Right ventricle myocardium superior (tissue), 1 donor: Measurements from ENCODE around the gene MBLAC2. TPM values are rescaled to one million over a fixed set of nuclear protein-coding genes. Genes with fewer than 3 reads are reported as not detected.

ENCODE experiments used
- total RNA-seq: library from RNA; stranded (reverse); fragmentation: NEBNext Ultra II Directional; extraction: Animal tissue kit (Norgen Biotek cat#: 25700); gene quantifications from one replicate; pipeline ENCODE4 v1.2.1, GENCODE V29; 2021
- donor health status: DM: no; HTN: yes; CAD: no; lungs with severe emphysema.

Gene MBLAC2
- total RNA-seq, 1 donor from 2014 or later: 3.8 TPM

Other genes with a start within 250 kb of the MBLAC2 start
- 27.4 TPM for gene CETN3, start 65.0 kb downstream of the MBLAC2 start, total RNA-seq
- 0.46 TPM for gene POLR3G, start 93 bp upstream of the MBLAC2 start, total RNA-seq
- 18.0 TPM for gene LYSMD3, start 54.8 kb upstream of the MBLAC2 start, total RNA-seq
- gene ADGRV1, start 84.0 kb upstream of the MBLAC2 start, total RNA-seq: not detected